IMR-90 (cell line): ENCODE data around the gene RET. TPM values are rescaled to one million over a fixed set of nuclear protein-coding genes. Genes with fewer than 3 reads are reported as not detected.

Source experiments
- ATAC-seq: fragments of 200-7000 bp; cut with Tn5 transposase; 2 replicates; pipeline ENCODE4 v1.9.1; 2020; ENCODE audit warnings: low read depth, mild to moderate bottlenecking, moderate library complexity
- BruUV-seq: library from RNA; stranded (reverse); fragments of 400-500 nt; replicated peaks from 2 replicates; lab custom pipeline; 2021; lab: Mats Ljungman, UMichigan
- CTCF ChIA-PET: fragments of 300-600 bp; formaldehyde crosslinking; extraction: SDS; loops from one replicate; lab custom pipeline; 2021; ENCODE audit warnings: antibody characterized with exemption; lab: Yijun Ruan, JAX
- POLR2A ChIA-PET: fragments of 300-600 bp; sonication (Branson Sonifier 250); formaldehyde crosslinking; loops from one replicate; lab custom pipeline; 2022; ENCODE audit warnings: antibody characterized with exemption; ENCODE audit not compliant: unreplicated experiment; lab: Charles Lee
- DNase-seq: peaks from one replicate; pipeline ENCODE4 v3.0.0; 2013
- H2AFZ ChIP-seq: replicated peaks from 2 replicates; pipeline ENCODE3; 2013; ENCODE audit warnings: low read length, mild to moderate bottlenecking; ENCODE audit not compliant: poor library complexity
- H2AK5ac ChIP-seq: 2 replicates; pipeline ENCODE4 v1.6.1; 2013; ENCODE audit warnings: low read depth, low read length, inconsistent platforms
- H2AK9ac ChIP-seq: replicated peaks from 2 replicates; pipeline ENCODE3; 2013; ENCODE audit warnings: mild to moderate bottlenecking, low read depth, low read length, moderate library complexity; ENCODE audit not compliant: poor library complexity
- H2BK120ac ChIP-seq: 2 replicates; pipeline ENCODE4 v1.6.1; 2013; ENCODE audit warnings: low read depth, low read length, inconsistent platforms
- H2BK15ac ChIP-seq: 3 replicates; pipeline ENCODE4 v1.6.1; 2013; ENCODE audit warnings: low read depth, low read length, inconsistent platforms
- H2BK20ac ChIP-seq: 2 replicates; pipeline ENCODE4 v1.6.1; 2013; ENCODE audit warnings: low read depth, mild to moderate bottlenecking, inconsistent platforms, low read length, moderate library complexity
- H2BK5ac ChIP-seq: 2 replicates; pipeline ENCODE4 v1.6.1; 2013; ENCODE audit warnings: mild to moderate bottlenecking, low read depth, low read length, inconsistent platforms; ENCODE audit not compliant: poor library complexity, severe bottlenecking
- H3K14ac ChIP-seq: replicated peaks from 2 replicates; pipeline ENCODE4 v1.6.1; 2013; ENCODE audit warnings: low read depth, low read length, inconsistent platforms
- H3K18ac ChIP-seq: 2 replicates; pipeline ENCODE4 v1.6.1; 2013; ENCODE audit warnings: low read depth, low read length, control low read depth
- H3K23ac ChIP-seq: 2 replicates; pipeline ENCODE4 v1.6.1; 2013; ENCODE audit warnings: low read depth, low read length, inconsistent platforms
- H3K27ac ChIP-seq: 2 replicates; pipeline ENCODE4 v1.5.1; 2013; ENCODE audit warnings: mild to moderate bottlenecking, control low read depth, low read length; ENCODE audit not compliant: insufficient read depth
- H3K27me3 ChIP-seq: 2 replicates; pipeline ENCODE4 v1.6.1; 2013; ENCODE audit warnings: low read length; ENCODE audit not compliant: control insufficient read depth, insufficient read depth
- H3K36me3 ChIP-seq: 2 replicates; pipeline ENCODE4 v1.6.1; 2013; ENCODE audit warnings: low read length, mixed read lengths; ENCODE audit not compliant: control insufficient read depth, insufficient read depth
- H3K4ac ChIP-seq: 2 replicates; pipeline ENCODE4 v1.6.1; 2013; ENCODE audit warnings: low read depth, low read length, inconsistent platforms
- H3K4me1 ChIP-seq: 2 replicates; pipeline ENCODE4 v1.6.1; 2013; ENCODE audit warnings: low read length, mixed read lengths; ENCODE audit not compliant: control insufficient read depth, insufficient read depth
- H3K4me2 ChIP-seq: 2 replicates; pipeline ENCODE4 v1.6.1; 2013; ENCODE audit warnings: low read depth, mild to moderate bottlenecking, control low read depth, low read length, moderate library complexity
- H3K4me3 ChIP-seq: 2 replicates; pipeline ENCODE4 v1.5.1; 2013; ENCODE audit warnings: low read depth, mild to moderate bottlenecking, control low read depth, low read length, moderate library complexity; ENCODE audit not compliant: insufficient read depth
- H3K56ac ChIP-seq: 2 replicates; pipeline ENCODE4 v1.6.1; 2013; ENCODE audit warnings: low read length, inconsistent platforms; ENCODE audit not compliant: insufficient read depth; ENCODE audit errors: extremely low read depth
- H3K79me1 ChIP-seq, 2 experiments: 2 replicates each; pipeline ENCODE4 v1.6.1; 2013; ENCODE audit warnings: low read length in 2 of 2, inconsistent platforms in 1 of 2, low read depth in 1 of 2
- H3K9ac ChIP-seq: 2 replicates; pipeline ENCODE4 v1.6.1; 2013; ENCODE audit warnings: low read depth, low read length, control low read depth
- H3K9me1 ChIP-seq: 2 replicates; pipeline ENCODE4 v1.6.1; 2013; ENCODE audit warnings: low read length, inconsistent platforms; ENCODE audit not compliant: insufficient read depth
- H3K9me3 ChIP-seq: 2 replicates; pipeline ENCODE4 v1.6.1; 2013; ENCODE audit warnings: low read length; ENCODE audit not compliant: control insufficient read depth, insufficient read depth
- H4K20me1 ChIP-seq: 2 replicates; pipeline ENCODE4 v1.6.1; 2013; ENCODE audit warnings: low read length, inconsistent platforms; ENCODE audit not compliant: insufficient read depth
- H4K5ac ChIP-seq: 2 replicates; pipeline ENCODE4 v1.6.1; 2013; ENCODE audit warnings: mild to moderate bottlenecking, low read depth, low read length, control low read depth
- H4K8ac ChIP-seq, 2 experiments: 2 replicates each; pipeline ENCODE4 v1.6.1; 2013; ENCODE audit warnings: low read depth in 2 of 2, low read length in 2 of 2, control low read depth in 1 of 2, inconsistent platforms in 1 of 2
- H4K91ac ChIP-seq: 2 replicates; pipeline ENCODE4 v1.6.1; 2013; ENCODE audit warnings: low read depth, low read length, inconsistent platforms; ENCODE audit not compliant: insufficient read depth
- FOS ChIP-seq: fragments of 150-350 bp; IDR thresholded peaks from 2 replicates; pipeline ENCODE4 v1.6.1; 2016; ENCODE audit warnings: low read depth, low read length
- MAFK ChIP-seq: IDR thresholded peaks from 2 replicates; pipeline ENCODE4 v1.6.1; 2012; ENCODE audit warnings: low read depth, low read length, improper control_type of control experiment
- MAZ ChIP-seq: IDR thresholded peaks from 2 replicates; pipeline ENCODE4 v1.6.1; 2012; ENCODE audit warnings: low read depth, mild to moderate bottlenecking, low read length, improper control_type of control experiment, moderate library complexity, borderline replicate concordance
- POLR2A ChIP-seq: IDR thresholded peaks from 2 replicates; pipeline ENCODE4 v1.6.1; 2012; ENCODE audit warnings: mild to moderate bottlenecking, low read depth, low read length
- RAD21 ChIP-seq: IDR thresholded peaks from 2 replicates; pipeline ENCODE4 v1.6.1; 2012; ENCODE audit warnings: low read length, improper control_type of control experiment
- RCOR1 ChIP-seq: IDR thresholded peaks from 2 replicates; pipeline ENCODE4 v1.6.1; 2012; ENCODE audit warnings: mild to moderate bottlenecking, low read length, improper control_type of control experiment; ENCODE audit not compliant: insufficient replicate concordance
- RFX5 ChIP-seq: IDR thresholded peaks from 2 replicates; pipeline ENCODE4 v1.8.0; 2012; ENCODE audit warnings: low read depth, mild to moderate bottlenecking, low read length, moderate library complexity
- SMC3 ChIP-seq: fragments of 150-350 bp; IDR thresholded peaks from 2 replicates; pipeline ENCODE4 v1.6.1; 2016; ENCODE audit warnings: low read depth, mild to moderate bottlenecking, antibody characterized with exemption, low read length, moderate library complexity
- WGBS, 2 experiments: methylation state at CpG; one replicate each; pipeline versions ENCODE4 v1.1.5 to v1.1.7; 2013; ENCODE audit warnings: missing lambda C conversion rate in 2 of 2; ENCODE audit not compliant: insufficient read length in 1 of 2; ENCODE audit errors: extremely low coverage in 2 of 2; 5-methylcytosine and 5-hydroxymethylcytosine counted together
- dilution Hi-C: fragments of 300-500 bp; cut with HindIII; formaldehyde crosslinking; loops from one replicate; pipeline ENCODE4 v1.14.3; 2018; ENCODE audit warnings: low sequenced_read_pairs; ENCODE audit not compliant: unreplicated experiment
- in situ Hi-C: fragments of 300-500 bp; cut with MboI; formaldehyde crosslinking; loops from 3 replicates; pipeline ENCODE4 v1.14.3; 2019; ENCODE audit warnings: low sequenced_read_pairs, inconsistent platforms, mixed read lengths
- intact Hi-C: fragments of 100-400 bp; cut with micrococcal nuclease; formaldehyde crosslinking; loops from 2 replicates; pipeline ENCODE4 v1.10.0; 2022
- polyA plus RNA-seq, 3 experiments: library from polyadenylated mRNA; depleted of rRNA; stranded (reverse); fragments of >200 nt; gene quantifications; 2 replicates each; pipeline ENCODE4 v1.2.3, GENCODE V29; 2012; ENCODE audit warnings: low replicate concordance in 1 of 3
- total RNA-seq: library from RNA; depleted of rRNA; stranded (reverse); fragments of >200 nt; gene quantifications from 2 replicates; pipeline ENCODE4 v1.2.3, GENCODE V29; 2012

The RET gene
- total and polyA plus RNA-seq, 2 of the 4 experiments (the other 2 are of a cell fraction): 0.10 to 0.18 TPM

GRCh38 chr10:43057231-43057711 lies 19.6 kb upstream of the RET start:
- H2BK20ac ChIP-seq: no peak overlapping the region
- no TSS peak for BruUV-seq
- H3K18ac ChIP-seq: no peak overlapping the region
- in situ Hi-C loops: loop anchor here (25.0 kb wide), 1 partner anchor 170 kb away; no protein-coding TSS in a partner anchor
- peaks cover 12% of the 10 kb centered on the region for H3K27me3 ChIP-seq
- H3K4me2 ChIP-seq: no peak overlapping the region
- no peaks in the 10 kb centered on the region for H3K9me3 ChIP-seq
- DNase-seq: no peak
- no peak overlapping the region for H3K56ac ChIP-seq
- TF ChIP-seq MAFK (no peak), POLR2A (no peak), FOS (no peak), SMC3 (no peak), RFX5 (no peak), MAZ (no peak), RAD21 (no peak), RCOR1 (no peak)
- no peak overlapping the region for H3K4me3 ChIP-seq
- H3K23ac ChIP-seq: no peak overlapping the region
- no peak overlapping the region for H4K91ac ChIP-seq
- no peaks in the 10 kb centered on the region for H4K20me1 ChIP-seq
- H3K9ac ChIP-seq: no peak overlapping the region
- no peaks in the 10 kb centered on the region for H3K4me1 ChIP-seq
- no peak overlapping the region for H2BK120ac ChIP-seq
- no peak overlapping the region for H2AK9ac ChIP-seq
- H2BK5ac ChIP-seq: no peak overlapping the region
- no peak for ATAC-seq
- H4K5ac ChIP-seq: no peak overlapping the region
- no peak overlapping the region for H2AFZ ChIP-seq
- intact Hi-C loops: no loop called here
- no peak overlapping the region for H3K4ac ChIP-seq
- no peak overlapping the region for H4K8ac ChIP-seq
- H3K36me3 ChIP-seq: no peaks in the 10 kb centered on the region
- no peak overlapping the region for H3K27ac ChIP-seq
- no peak overlapping the region for H3K14ac ChIP-seq
- H2AK5ac ChIP-seq: no peak overlapping the region
- dilution Hi-C loops: no loop called here
- ChIA-PET POLR2A (no interaction called here), CTCF (no interaction called here)
- no peaks in the 10 kb centered on the region for H3K9me1 ChIP-seq
- WGBS, 2 experiments: 33% methylated on average over 2 of the region's 7 CpGs; no CpG with 5 or more reads in 1 of the 2 experiments
- H3K79me1 ChIP-seq: no peaks in the 10 kb centered on the region
- H2BK15ac ChIP-seq: no peak overlapping the region
